SU-DHL-6 (cell line): ENCODE data around the gene TXNRD1.

Experiments
- EZH2phosphoT487 ChIP-seq: fragments of 200-600 bp; sonication (generic), shearing (Covaris generic); conservative IDR thresholded peaks from 2 replicates; pipeline ENCODE4 v1.6.1; 2018; ENCODE audit warnings: mild to moderate bottlenecking, antibody characterized with exemption, low read length, moderate library complexity, mixed read lengths
- TF ChIP-seq, protein P1 (sequence below): fragments of 200-600 bp; sonication (generic); IDR thresholded peaks from one replicate; pipeline ENCODE4 v1.5.1; 2017; ENCODE audit warnings: antibody characterized with exemption, mild to moderate bottlenecking, low read length, moderate library complexity; ENCODE audit not compliant: insufficient read depth, poor library complexity, severe bottlenecking

DNA sequence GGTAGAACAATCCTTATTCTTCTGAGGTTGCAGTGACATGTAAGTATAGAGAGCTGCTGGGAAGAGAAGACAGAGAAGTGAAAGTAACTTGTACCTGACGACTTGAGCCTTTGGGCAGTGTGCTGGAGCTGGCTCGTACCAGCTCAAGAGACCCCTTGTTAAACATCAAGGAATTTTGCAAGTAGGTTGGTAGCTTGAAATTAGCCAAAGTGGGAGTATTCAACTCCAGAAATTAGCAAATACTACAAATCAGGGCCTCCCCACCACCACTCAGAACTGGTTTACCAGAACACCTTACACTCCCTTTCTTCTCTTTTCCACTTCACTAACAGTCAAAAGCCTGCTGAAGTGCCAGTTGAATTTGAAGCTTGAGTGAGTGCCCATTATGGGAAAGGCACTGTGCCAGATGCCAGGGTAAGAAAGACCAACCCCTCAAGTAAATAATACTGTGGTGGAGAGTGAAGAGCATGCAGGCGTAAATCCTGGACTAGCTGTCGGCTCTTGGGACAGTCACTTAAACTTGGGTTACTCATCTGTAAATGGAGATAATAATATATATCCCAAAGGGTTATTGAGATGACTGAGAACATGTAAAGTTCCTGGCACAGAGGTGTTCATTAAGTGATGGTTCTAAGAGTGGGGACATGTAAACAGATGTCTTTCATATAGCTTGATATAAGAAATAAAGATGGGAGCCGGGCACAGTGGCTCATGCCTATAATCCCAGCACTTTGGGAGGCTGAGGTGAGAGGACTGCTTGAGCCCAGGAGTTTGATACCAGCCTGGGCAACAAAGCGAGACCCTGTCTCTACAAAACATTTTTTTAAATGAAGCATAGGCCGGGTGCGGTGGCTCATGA lies 60.9 kb downstream of the TXNRD1 start:
- TF ChIP-seq, protein P1, sequence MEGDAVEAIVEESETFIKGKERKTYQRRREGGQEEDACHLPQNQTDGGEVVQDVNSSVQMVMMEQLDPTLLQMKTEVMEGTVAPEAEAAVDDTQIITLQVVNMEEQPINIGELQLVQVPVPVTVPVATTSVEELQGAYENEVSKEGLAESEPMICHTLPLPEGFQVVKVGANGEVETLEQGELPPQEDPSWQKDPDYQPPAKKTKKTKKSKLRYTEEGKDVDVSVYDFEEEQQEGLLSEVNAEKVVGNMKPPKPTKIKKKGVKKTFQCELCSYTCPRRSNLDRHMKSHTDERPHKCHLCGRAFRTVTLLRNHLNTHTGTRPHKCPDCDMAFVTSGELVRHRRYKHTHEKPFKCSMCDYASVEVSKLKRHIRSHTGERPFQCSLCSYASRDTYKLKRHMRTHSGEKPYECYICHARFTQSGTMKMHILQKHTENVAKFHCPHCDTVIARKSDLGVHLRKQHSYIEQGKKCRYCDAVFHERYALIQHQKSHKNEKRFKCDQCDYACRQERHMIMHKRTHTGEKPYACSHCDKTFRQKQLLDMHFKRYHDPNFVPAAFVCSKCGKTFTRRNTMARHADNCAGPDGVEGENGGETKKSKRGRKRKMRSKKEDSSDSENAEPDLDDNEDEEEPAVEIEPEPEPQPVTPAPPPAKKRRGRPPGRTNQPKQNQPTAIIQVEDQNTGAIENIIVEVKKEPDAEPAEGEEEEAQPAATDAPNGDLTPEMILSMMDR: no peak
- no peak for TF ChIP-seq EZH2phosphoT487
